ENCODE measurements around the gene UBE2G2. TPM values are rescaled to one million over a fixed set of nuclear protein-coding genes. Genes with fewer than 3 reads are reported as not detected.

Gene UBE2G2
- total RNA-seq, 1 experiment from 2014 or later = 66.4 TPM

DNA sequence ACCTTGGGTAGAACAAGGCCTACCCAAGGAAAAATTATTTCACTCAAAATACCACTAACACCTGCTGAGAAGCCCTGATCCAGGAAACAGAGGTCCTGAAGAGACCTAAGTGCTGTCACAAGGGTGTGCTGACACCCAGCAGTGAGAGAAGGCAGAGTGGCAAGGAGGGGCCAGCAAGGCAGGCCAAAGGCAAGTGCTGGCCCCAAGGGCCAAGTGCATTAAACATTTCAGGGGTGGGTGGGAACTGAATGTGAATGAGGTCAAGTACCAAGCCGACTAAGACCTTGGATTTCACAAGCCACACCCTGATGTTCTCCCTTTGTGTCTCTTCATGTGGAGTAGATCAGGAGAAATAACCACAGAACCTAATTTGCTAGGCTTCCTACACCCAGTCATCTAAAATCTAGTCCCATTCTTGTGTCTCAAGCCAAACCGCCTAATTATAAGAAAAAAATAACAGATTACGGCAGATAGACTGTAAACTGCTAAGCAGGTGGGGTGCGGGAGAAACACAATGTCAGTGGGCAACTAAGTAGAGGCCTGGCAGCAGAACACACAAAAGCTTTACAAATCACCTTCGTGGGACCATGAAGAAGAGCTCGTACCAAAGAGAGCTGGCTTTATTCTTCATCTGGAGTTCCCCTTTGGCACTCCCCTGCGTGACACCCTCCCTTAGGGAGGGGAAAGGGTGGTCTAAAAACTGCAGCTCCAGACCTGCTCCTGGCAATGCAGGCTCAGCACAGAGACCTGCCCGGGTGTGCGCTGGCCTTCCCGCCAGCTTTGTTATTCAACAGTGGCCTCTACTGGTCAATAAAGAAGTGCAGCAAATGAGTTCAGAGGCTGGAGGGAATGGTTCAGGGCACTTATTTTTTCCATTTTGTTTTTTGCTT, 8.7 kb downstream of the UBE2G2 start:
- peak; percentile 91 for DNase-seq
- H3K4me3 ChIP-seq (ENCODE audit: insufficient read depth, low read depth, low read length) = no peak overlapping the region
- peaks cover 3% of the 10 kb centered on the region; the same call in 1 of the 2 replicates for H3K36me3 ChIP-seq (replicated peaks; ENCODE audit: control insufficient read depth, insufficient read depth, low read length)

DNA sequence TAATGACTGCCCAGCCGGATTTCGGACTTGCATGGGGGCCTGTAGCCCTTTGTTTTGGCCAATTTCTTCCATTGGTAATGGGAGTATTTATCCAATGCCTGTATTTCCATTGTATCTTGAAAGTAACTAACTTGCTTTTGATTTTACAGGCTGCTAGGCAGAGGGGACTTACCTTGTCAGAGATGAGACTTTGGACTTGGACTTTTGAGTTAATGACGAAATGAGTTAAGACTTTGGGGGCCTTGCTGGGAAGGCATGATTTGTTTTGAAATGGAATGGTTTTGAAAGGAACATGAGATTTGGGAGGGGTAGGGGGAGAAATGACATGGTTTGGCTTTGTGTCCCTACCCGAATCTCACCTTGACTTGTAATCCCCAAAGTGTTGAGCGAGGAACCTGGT, 9.6 kb downstream of the UBE2G2 start:
- Histone ChIP-seq H3K36me3 (replicated peaks; ENCODE audit: control insufficient read depth, insufficient read depth, low read length) (peaks cover 3% of the 10 kb centered on the region; the same call in 1 of the 2 replicates), H3K4me3 (ENCODE audit: insufficient read depth, low read depth, low read length) (no peak overlapping the region), H3K27me3 (ENCODE audit: control insufficient read depth, insufficient read depth, low read length) (no peaks in the 10 kb centered on the region)
- no peak for DNase-seq

More for the DNA sequence above, 8.7 kb downstream of the UBE2G2 start:
- H3K27me3 ChIP-seq (ENCODE audit: control insufficient read depth, insufficient read depth, low read length) = no peaks in the 10 kb centered on the region

DNA sequence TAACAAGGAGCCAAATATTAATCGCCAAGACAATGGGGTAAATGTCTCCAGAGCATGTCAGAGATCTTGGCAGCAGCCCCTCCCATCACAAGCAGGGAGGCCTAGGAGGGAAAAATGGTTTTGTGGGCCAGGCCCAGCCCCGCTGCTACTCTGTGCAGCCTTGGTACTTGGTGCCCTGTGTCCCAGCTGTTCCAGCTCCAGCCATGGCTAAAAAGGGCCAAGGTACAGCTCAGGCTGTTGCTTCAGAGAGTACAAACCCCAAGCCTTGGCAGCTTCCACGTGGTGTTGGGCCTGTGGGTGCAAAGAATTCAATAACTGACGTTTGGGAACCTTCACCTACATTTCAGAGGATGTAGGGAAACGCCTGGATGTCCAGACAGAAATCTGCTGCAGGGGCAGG, 10.4 kb downstream of the UBE2G2 start:
- H3K27me3 ChIP-seq (ENCODE audit: control insufficient read depth, insufficient read depth, low read length) = no peaks in the 10 kb centered on the region
- no peak for DNase-seq
- no peak overlapping the region for H3K4me3 ChIP-seq (ENCODE audit: insufficient read depth, low read depth, low read length)
- H3K36me3 ChIP-seq (replicated peaks; ENCODE audit: control insufficient read depth, insufficient read depth, low read length) = peaks cover 2% of the 10 kb centered on the region; the same call in 1 of the 2 replicates

DNA sequence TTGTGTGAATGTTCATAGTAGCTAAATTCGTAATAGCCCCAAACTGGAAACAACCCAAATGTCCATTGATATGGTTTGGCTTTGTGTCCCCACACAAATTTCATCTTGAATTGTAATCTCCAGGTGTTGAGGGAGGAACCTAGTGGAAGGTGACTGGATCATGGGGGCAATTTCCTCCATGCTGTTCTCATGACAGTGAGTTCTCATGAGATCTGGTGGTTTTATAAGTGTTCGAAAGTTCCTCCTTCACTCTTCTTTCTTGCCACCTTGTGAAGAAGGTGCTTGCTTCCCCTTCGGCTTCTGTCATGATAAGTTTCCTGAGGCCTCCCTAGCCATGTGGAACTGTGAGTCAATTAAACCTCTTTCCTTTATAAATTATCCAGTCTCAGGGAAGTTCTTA, 11.3 kb downstream of the UBE2G2 start:
- DNase-seq = no peak
- Histone ChIP-seq H3K36me3 (replicated peaks; ENCODE audit: control insufficient read depth, insufficient read depth, low read length) (peaks cover 2% of the 10 kb centered on the region; the same call in 1 of the 2 replicates), H3K4me3 (ENCODE audit: insufficient read depth, low read depth, low read length) (no peak overlapping the region), H3K27me3 (ENCODE audit: control insufficient read depth, insufficient read depth, low read length) (no peaks in the 10 kb centered on the region)

DNA sequence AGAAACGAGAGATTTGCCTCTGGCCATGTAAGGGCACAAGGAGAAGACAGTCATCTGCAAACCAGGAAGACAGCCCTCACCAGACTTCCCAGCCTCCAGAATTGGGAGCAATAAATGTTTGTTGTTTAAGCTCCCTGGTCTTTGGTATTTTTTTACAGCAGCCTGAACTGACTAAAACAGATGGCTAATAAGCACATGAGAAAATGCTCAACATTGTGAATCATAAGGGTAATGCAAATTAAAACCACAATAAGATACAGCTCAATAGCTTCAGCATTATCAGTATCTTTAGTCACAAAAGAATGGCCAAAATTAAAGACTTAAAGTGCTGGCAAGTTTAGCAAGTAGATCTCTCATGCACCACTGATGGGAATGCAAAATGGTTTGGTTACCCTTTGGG, 11.7 kb downstream of the UBE2G2 start:
- no peaks in the 10 kb centered on the region for H3K27me3 ChIP-seq (ENCODE audit: control insufficient read depth, insufficient read depth, low read length)
- no peak for DNase-seq
- peaks cover 3% of the 10 kb centered on the region for H3K36me3 ChIP-seq (replicated peaks; ENCODE audit: control insufficient read depth, insufficient read depth, low read length)
- H3K4me3 ChIP-seq (ENCODE audit: insufficient read depth, low read depth, low read length) = no peak overlapping the region

DNA sequence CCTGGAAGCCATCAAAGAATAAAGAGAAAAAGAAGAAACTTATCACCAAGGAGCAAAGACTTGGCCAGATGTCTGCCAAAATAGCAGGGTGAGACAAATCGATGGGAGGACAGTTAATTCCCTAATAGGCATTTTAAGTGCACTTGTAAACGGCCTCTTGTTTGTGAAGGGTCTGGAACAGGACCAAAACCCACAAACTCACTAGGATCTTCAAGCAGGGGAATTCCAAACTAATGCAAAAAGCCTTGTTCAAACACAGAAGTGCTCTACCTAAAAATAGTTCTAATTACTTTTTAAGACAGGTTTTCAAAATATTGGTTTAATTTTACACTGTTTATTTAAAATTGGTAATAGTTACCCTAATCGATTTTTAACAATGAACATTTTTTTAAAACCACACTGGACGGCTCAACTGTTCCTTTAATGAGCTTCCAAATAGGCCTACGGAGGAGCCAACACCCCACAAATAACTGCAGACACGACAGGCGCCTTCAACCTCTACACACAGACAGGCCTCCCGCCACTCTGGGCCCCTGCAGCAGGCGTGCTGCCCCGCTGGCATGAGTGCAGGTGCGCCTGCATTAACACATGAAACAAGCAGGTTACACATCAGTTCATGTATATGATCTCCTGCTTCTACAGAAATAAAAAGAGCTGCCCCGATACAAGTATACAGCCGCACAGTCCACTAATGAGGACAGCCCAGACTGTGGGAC, 15.8 kb downstream of the UBE2G2 start:
- H3K36me3 ChIP-seq (replicated peaks; ENCODE audit: control insufficient read depth, insufficient read depth, low read length) = peaks cover 4% of the 10 kb centered on the region
- no peak for DNase-seq
- no peak overlapping the region for H3K4me3 ChIP-seq (ENCODE audit: insufficient read depth, low read depth, low read length)
- no peaks in the 10 kb centered on the region for H3K27me3 ChIP-seq (ENCODE audit: control insufficient read depth, insufficient read depth, low read length)

DNA sequence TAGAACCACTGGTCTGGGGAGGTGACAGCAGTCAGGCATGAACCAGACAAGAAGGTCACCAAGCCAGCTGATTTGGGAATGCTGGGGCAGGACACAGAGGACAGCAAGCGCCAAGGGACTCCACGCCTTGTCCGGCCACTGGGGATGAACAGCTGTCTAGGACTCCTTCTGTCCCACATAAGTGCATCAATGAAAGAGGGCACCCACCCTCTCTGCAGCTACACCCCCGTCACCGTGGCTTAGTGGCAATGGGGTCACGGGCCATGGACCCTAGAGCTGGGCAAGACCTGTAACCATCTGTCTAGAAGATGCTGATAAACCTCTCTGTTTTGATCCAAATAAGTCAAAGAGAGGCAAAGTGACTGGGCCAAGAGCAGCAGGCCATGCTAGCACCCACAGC, 16.8 kb downstream of the UBE2G2 start:
- no peak for DNase-seq
- Histone ChIP-seq H3K4me3 (ENCODE audit: insufficient read depth, low read depth, low read length) (no peak overlapping the region), H3K36me3 (replicated peaks; ENCODE audit: control insufficient read depth, insufficient read depth, low read length) (peaks cover 4% of the 10 kb centered on the region), H3K27me3 (ENCODE audit: control insufficient read depth, insufficient read depth, low read length) (no peaks in the 10 kb centered on the region)

DNA sequence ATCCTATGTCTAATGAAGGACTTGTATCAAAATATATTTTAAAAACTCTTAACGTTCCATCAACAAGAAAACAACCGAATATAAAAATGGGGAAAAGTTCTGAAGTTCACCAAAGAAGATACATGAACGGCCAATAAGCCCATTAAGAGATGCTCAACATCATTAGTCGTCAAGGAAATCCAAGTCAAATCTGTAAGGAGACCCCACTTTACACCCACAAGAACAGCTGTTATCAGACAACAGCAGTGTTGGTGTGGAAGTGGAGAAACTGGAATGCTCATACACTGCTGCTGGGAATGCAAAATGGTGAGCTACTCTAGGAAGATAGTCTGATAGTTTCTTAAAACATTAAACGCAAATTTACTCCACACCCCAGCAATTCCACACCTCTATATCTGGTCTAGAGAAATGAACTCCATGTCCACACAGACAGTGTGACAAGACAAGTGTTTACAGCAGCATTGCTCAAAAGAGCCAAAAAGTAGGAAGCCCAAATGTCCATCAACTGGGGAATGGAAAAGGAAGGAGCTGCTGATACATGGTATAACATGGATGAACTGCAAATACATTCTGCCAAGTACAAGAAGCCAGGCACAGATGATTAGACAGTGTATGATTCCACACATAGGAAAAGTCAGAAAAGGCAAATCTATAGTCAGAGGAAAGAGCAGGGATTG, 18.5 kb downstream of the UBE2G2 start:
- DNase-seq = no peak
- H3K36me3 ChIP-seq (replicated peaks; ENCODE audit: control insufficient read depth, insufficient read depth, low read length) = peaks cover 4% of the 10 kb centered on the region
- no peaks in the 10 kb centered on the region for H3K27me3 ChIP-seq (ENCODE audit: control insufficient read depth, insufficient read depth, low read length)
- H3K4me3 ChIP-seq (ENCODE audit: insufficient read depth, low read depth, low read length) = no peak overlapping the region

DNA sequence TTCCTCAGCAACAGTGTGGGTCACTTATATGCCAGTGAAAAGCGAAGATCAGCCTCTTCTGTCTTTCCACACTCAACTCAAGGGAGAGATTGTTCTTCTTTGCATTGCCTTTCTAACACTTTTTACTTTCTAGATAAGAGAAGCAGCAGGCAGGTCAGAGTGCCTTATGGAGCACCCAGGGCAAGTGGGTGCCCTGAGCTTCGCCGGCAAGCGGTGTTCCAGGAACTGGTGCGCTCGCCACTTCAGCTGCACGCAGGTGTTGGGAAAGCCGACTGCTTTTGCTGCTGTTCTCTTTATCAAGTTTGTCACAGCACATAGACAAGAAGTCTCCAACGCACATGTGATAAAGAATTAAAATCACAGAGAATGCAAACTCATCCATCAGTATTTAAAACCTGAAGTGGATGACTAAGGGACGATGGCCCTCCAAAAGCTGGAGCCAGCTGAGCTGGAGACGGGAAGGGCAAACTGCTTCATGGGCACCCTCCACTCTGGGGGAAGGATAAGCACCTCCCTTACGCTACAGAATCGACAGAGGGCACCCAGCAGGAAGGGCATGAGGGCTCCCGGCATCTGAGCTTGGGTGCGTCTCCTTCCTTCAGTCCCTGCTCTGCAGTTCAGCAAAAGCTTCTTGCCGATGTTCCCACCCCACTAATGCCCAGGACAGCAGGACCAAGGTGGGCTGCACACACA, 20.7 kb downstream of the UBE2G2 start:
- no peaks in the 10 kb centered on the region for H3K27me3 ChIP-seq (ENCODE audit: control insufficient read depth, insufficient read depth, low read length)
- DNase-seq = no peak
- H3K36me3 ChIP-seq (replicated peaks; ENCODE audit: control insufficient read depth, insufficient read depth, low read length) = peaks cover 4% of the 10 kb centered on the region
- no peak overlapping the region for H3K4me3 ChIP-seq (ENCODE audit: insufficient read depth, low read depth, low read length)

DNA sequence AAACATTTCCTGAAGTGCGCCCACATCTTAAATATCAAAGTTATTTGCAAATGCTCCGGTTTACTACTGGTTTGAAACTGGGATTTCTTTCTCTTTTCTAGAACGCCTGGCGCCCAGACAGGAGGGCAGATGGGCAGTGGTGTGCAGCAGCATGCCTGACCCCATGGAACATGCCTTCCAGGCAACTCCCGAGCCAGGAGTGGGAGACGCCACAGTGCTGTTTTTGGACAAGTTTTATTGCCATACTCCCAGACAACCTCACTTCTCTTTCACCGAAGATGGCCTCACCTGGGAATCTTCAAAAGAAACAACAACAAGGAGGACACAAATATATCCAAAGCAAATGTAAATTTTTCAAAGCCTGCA, 21.5 kb downstream of the UBE2G2 start:
- H3K27me3 ChIP-seq (ENCODE audit: control insufficient read depth, insufficient read depth, low read length) = no peaks in the 10 kb centered on the region
- peaks cover 5% of the 10 kb centered on the region for H3K36me3 ChIP-seq (replicated peaks; ENCODE audit: control insufficient read depth, insufficient read depth, low read length)
- no peak for DNase-seq
- no peak overlapping the region for H3K4me3 ChIP-seq (ENCODE audit: insufficient read depth, low read depth, low read length)

DNA sequence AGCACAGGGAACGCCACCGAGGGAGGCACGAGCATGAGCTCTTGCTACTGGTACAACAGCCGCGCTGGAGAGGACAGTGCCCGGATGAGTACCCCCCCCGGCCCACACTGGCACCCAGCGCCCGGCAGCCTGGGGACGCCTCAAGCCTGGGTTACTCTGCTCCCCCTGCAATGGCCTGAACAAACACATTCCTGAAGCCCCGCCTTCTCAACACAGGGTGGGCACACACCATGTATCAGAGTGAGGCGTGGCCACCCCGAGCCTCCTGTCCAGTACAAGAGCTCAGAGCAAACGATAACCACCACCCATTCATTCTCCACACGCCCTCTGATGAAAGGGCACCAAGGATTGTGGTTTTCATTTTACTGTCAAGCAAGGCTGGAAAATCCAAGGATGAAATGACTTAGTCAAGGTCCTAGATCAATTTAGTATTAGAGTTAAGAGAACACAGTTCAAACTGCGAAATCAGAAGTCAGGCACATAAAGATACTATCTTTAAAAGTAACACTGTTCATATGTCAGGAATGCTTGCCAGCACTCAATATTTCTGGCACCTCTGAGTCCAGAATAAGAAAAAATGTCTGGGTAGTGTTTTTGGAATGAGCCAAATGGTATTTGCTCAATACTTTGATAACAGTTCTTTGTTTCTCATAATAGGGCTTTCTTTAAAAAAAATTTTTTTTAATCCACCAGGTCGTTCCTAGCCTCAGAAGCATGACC, 22.0 kb downstream of the UBE2G2 start:
- no peak for DNase-seq

DNA sequence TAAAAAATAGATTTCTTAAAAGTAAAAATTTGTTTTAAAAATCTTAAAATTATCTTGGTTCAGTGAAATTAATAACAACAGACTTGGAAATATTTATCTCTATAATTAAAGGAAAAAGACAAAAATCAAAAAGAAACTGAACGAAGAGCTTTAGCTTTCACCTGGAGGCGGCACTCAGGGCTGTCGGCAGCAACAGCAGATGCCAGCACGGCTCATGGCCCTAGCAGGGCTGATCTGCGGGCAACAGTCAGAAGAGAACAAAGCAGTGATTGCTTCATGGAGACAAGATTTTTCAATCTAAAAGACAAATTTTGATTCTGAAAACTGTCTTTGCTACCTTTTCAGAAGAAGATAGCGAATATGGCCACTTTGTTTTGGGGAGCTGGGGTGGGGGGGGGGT, 22.6 kb downstream of the UBE2G2 start:
- H3K4me3 ChIP-seq (ENCODE audit: insufficient read depth, low read depth, low read length) = no peak overlapping the region
- peaks cover 8% of the 10 kb centered on the region for H3K36me3 ChIP-seq (replicated peaks; ENCODE audit: control insufficient read depth, insufficient read depth, low read length)
- no peaks in the 10 kb centered on the region for H3K27me3 ChIP-seq (ENCODE audit: control insufficient read depth, insufficient read depth, low read length)
- DNase-seq = no peak

More for the DNA sequence above, 22.0 kb downstream of the UBE2G2 start:
- peaks cover 5% of the 10 kb centered on the region for H3K36me3 ChIP-seq (replicated peaks; ENCODE audit: control insufficient read depth, insufficient read depth, low read length)
- H3K27me3 ChIP-seq (ENCODE audit: control insufficient read depth, insufficient read depth, low read length) = no peaks in the 10 kb centered on the region
- H3K4me3 ChIP-seq (ENCODE audit: insufficient read depth, low read depth, low read length) = no peak overlapping the region

DNA sequence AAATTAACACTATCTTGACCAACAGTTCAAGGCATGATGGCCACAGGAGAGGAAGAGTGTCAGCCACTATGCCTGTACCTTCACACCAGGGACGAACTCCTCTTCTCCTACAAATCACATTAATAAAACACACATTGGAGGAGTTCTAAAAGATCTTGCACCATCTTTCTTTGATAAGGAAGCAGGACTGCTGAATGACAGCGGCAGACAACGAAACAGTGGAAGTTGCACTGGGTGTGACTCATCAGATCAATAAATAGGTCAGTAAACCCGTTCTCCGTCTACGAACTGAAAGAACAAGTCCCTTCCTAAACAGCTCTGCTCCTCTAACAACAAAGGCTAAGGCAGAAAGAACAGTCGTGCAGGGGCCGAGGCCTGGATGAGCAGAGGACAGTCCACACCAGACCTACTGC, 23.1 kb downstream of the UBE2G2 start:
- no peaks in the 10 kb centered on the region for H3K27me3 ChIP-seq (ENCODE audit: control insufficient read depth, insufficient read depth, low read length)
- H3K4me3 ChIP-seq (ENCODE audit: insufficient read depth, low read depth, low read length) = no peak overlapping the region
- H3K36me3 ChIP-seq (replicated peaks; ENCODE audit: control insufficient read depth, insufficient read depth, low read length) = peaks cover 9% of the 10 kb centered on the region
- no peak for DNase-seq

DNA sequence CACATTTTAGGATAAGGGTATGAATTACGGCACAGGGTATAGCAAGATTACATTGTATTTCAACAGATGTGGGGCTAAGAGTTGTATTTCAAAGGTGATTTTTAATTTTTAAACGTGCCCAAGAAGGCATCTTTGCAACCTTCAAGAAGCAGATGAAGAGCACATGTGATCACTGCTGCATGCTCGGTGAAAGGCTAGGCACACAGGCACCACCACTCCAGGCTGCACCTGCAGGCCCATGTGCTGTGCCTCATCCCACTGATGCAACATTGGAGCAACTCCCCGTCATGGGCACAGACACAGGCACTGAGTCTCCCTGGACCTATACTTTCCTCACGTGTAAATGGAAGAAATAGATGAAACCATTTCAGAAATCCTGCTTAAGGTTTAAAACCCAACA, 23.5 kb downstream of the UBE2G2 start:
- Histone ChIP-seq H3K4me3 (ENCODE audit: insufficient read depth, low read depth, low read length) (no peak overlapping the region), H3K36me3 (replicated peaks; ENCODE audit: control insufficient read depth, insufficient read depth, low read length) (peaks cover 11% of the 10 kb centered on the region), H3K27me3 (ENCODE audit: control insufficient read depth, insufficient read depth, low read length) (no peaks in the 10 kb centered on the region)
- no peak for DNase-seq

Measured in H7 (cell line).